HCT116 (cell line): ENCODE measurements around the gene PLA2G2D.

ENCODE experiments used
- CBX3 ChIP-seq: IDR thresholded peaks from 2 replicates; pipeline ENCODE4 v1.6.1; 2012; ENCODE audit warnings: low read depth
- EZH2 ChIP-seq: fragments of 200-600 bp; sonication (generic); IDR thresholded peaks from 2 replicates; pipeline ENCODE4 v1.6.1; 2017; ENCODE audit warnings: antibody characterized with exemption, mixed run types
- JUND ChIP-seq: IDR thresholded peaks from 2 replicates; pipeline ENCODE4 v1.6.1; 2012
- POLR2A ChIP-seq: IDR thresholded peaks from 2 replicates; pipeline ENCODE4 v1.7.0; 2011; ENCODE audit warnings: borderline replicate concordance; ENCODE audit not compliant: insufficient read depth, insufficient read length; ENCODE audit errors: extremely low read depth
- POLR2AphosphoS5 ChIP-seq: IDR thresholded peaks from 2 replicates; pipeline ENCODE4 v1.6.1; 2011; ENCODE audit warnings: mild to moderate bottlenecking, low read depth, low read length, moderate library complexity
- RAD21 ChIP-seq: IDR thresholded peaks from 2 replicates; pipeline ENCODE4 v1.6.1; 2012; ENCODE audit warnings: low read depth, mild to moderate bottlenecking
- SIN3A ChIP-seq: IDR thresholded peaks from 2 replicates; pipeline ENCODE4 v1.6.1; 2012; ENCODE audit warnings: low read depth
- TF ChIP-seq, protein P1 (sequence below), 3 experiments: fragments of 200-600 bp in 1 of 3; sonication (generic) in 1 of 3; IDR thresholded peaks in 2 of 3; conservative IDR thresholded peaks in 1 of 3; 2 replicates each; pipeline ENCODE4 v1.5.1; 2012 to 2017; ENCODE audit warnings: low read depth in 2 of 3, low read length in 2 of 3, antibody characterized with exemption in 1 of 3, borderline replicate concordance in 1 of 3, control low read depth in 1 of 3, mild to moderate bottlenecking in 1 of 3, mixed read lengths in 1 of 3, mixed run types in 1 of 3, moderate library complexity in 1 of 3; ENCODE audit not compliant: insufficient read depth in 1 of 3
- TF ChIP-seq, protein P2 (sequence below): IDR thresholded peaks from 2 replicates; pipeline ENCODE4 v1.6.1; 2012; ENCODE audit warnings: low read depth
- TF ChIP-seq, protein P3 (sequence below): IDR thresholded peaks from 2 replicates; pipeline ENCODE4 v1.6.1; 2012

DNA sequence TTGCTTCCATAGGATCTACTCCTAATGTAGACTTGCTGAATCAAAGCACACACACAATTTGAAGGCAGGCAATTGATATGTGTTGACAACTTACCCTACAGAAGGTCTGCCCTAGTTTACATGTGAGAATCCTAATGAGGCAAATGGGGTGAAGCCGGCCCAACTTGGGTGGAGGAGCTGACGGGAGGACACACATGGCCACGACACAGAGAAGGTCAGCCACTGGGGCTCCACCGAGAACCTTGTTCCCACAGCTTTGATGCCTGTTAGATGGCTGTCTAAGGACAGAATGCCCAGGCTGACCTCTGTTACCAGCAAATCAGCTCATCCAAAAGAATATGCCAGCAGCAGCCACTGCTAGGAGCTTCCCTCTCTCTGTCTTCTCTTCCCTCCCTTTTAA is 1.5 kb upstream of the PLA2G2D start:
- TF ChIP-seq, protein P1, sequence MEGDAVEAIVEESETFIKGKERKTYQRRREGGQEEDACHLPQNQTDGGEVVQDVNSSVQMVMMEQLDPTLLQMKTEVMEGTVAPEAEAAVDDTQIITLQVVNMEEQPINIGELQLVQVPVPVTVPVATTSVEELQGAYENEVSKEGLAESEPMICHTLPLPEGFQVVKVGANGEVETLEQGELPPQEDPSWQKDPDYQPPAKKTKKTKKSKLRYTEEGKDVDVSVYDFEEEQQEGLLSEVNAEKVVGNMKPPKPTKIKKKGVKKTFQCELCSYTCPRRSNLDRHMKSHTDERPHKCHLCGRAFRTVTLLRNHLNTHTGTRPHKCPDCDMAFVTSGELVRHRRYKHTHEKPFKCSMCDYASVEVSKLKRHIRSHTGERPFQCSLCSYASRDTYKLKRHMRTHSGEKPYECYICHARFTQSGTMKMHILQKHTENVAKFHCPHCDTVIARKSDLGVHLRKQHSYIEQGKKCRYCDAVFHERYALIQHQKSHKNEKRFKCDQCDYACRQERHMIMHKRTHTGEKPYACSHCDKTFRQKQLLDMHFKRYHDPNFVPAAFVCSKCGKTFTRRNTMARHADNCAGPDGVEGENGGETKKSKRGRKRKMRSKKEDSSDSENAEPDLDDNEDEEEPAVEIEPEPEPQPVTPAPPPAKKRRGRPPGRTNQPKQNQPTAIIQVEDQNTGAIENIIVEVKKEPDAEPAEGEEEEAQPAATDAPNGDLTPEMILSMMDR (IDR thresholded peaks at IDR 0.05 in 2 of 3, conservative IDR thresholded peaks at IDR 0.05 in 1 of 3; ENCODE audit: borderline replicate concordance in 1 of 3, insufficient read depth in 1 of 3, low read depth in 2 of 3, low read length in 2 of 3): no peak
- TF ChIP-seq POLR2A (no peak), SIN3A (no peak), CBX3 (no peak), JUND (no peak), POLR2AphosphoS5 (no peak), RAD21 (no peak), EZH2 (no peak)
- TF ChIP-seq, protein P2, sequence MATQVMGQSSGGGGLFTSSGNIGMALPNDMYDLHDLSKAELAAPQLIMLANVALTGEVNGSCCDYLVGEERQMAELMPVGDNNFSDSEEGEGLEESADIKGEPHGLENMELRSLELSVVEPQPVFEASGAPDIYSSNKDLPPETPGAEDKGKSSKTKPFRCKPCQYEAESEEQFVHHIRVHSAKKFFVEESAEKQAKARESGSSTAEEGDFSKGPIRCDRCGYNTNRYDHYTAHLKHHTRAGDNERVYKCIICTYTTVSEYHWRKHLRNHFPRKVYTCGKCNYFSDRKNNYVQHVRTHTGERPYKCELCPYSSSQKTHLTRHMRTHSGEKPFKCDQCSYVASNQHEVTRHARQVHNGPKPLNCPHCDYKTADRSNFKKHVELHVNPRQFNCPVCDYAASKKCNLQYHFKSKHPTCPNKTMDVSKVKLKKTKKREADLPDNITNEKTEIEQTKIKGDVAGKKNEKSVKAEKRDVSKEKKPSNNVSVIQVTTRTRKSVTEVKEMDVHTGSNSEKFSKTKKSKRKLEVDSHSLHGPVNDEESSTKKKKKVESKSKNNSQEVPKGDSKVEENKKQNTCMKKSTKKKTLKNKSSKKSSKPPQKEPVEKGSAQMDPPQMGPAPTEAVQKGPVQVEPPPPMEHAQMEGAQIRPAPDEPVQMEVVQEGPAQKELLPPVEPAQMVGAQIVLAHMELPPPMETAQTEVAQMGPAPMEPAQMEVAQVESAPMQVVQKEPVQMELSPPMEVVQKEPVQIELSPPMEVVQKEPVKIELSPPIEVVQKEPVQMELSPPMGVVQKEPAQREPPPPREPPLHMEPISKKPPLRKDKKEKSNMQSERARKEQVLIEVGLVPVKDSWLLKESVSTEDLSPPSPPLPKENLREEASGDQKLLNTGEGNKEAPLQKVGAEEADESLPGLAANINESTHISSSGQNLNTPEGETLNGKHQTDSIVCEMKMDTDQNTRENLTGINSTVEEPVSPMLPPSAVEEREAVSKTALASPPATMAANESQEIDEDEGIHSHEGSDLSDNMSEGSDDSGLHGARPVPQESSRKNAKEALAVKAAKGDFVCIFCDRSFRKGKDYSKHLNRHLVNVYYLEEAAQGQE: no peak
- TF ChIP-seq, protein P3, sequence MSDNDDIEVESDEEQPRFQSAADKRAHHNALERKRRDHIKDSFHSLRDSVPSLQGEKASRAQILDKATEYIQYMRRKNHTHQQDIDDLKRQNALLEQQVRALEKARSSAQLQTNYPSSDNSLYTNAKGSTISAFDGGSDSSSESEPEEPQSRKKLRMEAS: no peak
